IPS-20b (cell line): ENCODE results near the gene SFT2D2.
"Not testable (repeated sequence)": the region's sequence is repeated elsewhere in the genome, so short reads cannot be mapped to it uniquely, and the experiment has no call there.

Source experiments
- H3K27ac ChIP-seq: one replicate; pipeline ENCODE4 v1.5.1; 2013; ENCODE audit warnings: low read length
- H3K27me3 ChIP-seq: 2 replicates; pipeline ENCODE4 v1.6.1; 2013; ENCODE audit warnings: mild to moderate bottlenecking, low read length, inconsistent platforms; ENCODE audit not compliant: insufficient read depth
- H3K36me3 ChIP-seq: 2 replicates; pipeline ENCODE4 v1.6.1; 2013; ENCODE audit warnings: low read depth, mild to moderate bottlenecking, inconsistent platforms, low read length, moderate library complexity; ENCODE audit not compliant: insufficient read depth
- H3K4me1 ChIP-seq: 2 replicates; pipeline ENCODE4 v1.6.1; 2013; ENCODE audit warnings: mild to moderate bottlenecking, control low read depth, inconsistent platforms, low read length, moderate library complexity; ENCODE audit not compliant: insufficient read depth
- H3K4me3 ChIP-seq: 2 replicates; pipeline ENCODE4 v1.5.1; 2013; ENCODE audit warnings: mild to moderate bottlenecking, low read length, inconsistent platforms
- H3K9ac ChIP-seq: 2 replicates; pipeline ENCODE4 v1.6.1; 2013; ENCODE audit warnings: low read depth, mild to moderate bottlenecking, inconsistent platforms, low read length, moderate library complexity
- H3K9me3 ChIP-seq: 2 replicates; pipeline ENCODE4 v1.6.1; 2013; ENCODE audit warnings: mild to moderate bottlenecking, low read depth, low read length, inconsistent platforms; ENCODE audit not compliant: insufficient read depth

Gene SFT2D2

DNA sequence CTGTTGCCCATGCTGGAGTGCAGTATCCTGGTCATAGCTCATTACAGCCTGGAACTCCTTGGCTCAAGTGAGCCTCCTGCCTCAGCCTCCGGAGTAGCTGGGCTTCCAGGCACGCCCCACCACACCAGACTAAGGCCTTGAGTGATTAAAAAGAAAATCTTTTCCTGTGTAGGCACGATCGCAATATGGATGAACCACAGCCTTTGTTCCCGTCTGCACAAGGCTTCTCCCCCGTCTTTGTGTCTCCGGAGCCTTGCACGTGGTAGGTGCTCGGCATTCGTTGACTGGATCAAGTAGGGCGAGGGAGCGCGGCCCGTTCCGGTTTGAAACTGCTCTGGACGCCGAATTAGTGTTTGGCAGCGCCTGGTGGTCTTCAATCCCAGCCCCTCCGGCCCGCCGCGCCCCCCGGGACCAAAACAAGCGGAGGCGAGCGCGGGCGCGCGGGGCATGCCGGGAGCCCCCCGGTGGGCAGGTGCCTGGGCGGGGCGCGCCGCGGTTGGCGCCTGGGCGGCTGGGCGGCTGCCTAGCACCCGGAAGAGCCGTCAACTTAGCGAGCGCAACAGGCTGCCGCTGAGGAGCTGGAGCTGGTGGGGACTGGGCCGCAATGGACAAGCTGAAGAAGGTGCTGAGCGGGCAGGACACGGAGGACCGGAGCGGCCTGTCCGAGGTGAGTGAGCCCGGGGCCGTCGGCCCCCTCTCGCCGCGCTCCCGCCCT lies at the start of gene SFT2D2:
TSS of gene SFT2D2 (plus strand) at position 529 of the 715 bp plus-strand sequence. CDS start at position 605, 76 bp downstream.
- no peaks in the 10 kb centered on the region; the same call in 1 of the 2 replicates for H3K9me3 ChIP-seq
- H3K36me3 ChIP-seq, result peaks cover 3% of the 10 kb centered on the region; the same call in 1 of the 2 replicates

DNA sequence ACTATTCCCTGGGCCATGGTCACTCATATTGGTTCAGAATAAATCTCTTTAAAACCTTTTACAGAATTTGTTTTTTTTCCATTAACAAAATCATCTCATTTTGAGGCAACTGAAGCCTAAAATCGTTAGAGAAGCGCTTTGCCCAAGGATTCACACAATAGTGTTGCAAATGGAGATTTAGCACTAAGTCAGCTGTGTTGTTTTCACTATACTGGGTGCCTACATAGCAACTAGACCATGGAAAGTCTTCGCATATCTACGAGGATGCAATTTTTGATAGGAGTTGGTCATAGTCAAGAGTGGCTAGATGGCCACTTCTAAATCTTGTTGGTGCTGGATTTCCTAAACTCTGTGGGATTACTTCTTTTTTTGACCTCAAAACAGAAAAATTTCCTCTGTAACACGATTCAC lies 47.6 kb upstream of the SFT2D2 start:
- Histone ChIP-seq H3K36me3 (no peaks in the 10 kb centered on the region), H3K4me3 (peak overlapping the region; percentile 95; the same call in 1 of the 2 replicates), H3K27me3 (no peaks in the 10 kb centered on the region), H3K27ac (peak overlapping the region; percentile 41), H3K4me1 (peaks cover 2% of the 10 kb centered on the region; the same call in 1 of the 2 replicates), H3K9me3 (no peaks in the 10 kb centered on the region), H3K9ac (peak overlapping the region; percentile 65; the same call in 1 of the 2 replicates)

More for the DNA sequence above, at the start of gene SFT2D2:
- peaks cover 3% of the 10 kb centered on the region; the same call in 1 of the 2 replicates for H3K27me3 ChIP-seq
- peak within 1 kb of the TSS; percentile 90; the same call in 1 of the 2 replicates for H3K9ac ChIP-seq
- peaks cover 7% of the 10 kb centered on the region; the same call in 1 of the 2 replicates for H3K4me1 ChIP-seq
- peak within 1 kb of the TSS; percentile 81 for H3K4me3 ChIP-seq
- peak within 1 kb of the TSS; percentile 94 for H3K27ac ChIP-seq

DNA sequence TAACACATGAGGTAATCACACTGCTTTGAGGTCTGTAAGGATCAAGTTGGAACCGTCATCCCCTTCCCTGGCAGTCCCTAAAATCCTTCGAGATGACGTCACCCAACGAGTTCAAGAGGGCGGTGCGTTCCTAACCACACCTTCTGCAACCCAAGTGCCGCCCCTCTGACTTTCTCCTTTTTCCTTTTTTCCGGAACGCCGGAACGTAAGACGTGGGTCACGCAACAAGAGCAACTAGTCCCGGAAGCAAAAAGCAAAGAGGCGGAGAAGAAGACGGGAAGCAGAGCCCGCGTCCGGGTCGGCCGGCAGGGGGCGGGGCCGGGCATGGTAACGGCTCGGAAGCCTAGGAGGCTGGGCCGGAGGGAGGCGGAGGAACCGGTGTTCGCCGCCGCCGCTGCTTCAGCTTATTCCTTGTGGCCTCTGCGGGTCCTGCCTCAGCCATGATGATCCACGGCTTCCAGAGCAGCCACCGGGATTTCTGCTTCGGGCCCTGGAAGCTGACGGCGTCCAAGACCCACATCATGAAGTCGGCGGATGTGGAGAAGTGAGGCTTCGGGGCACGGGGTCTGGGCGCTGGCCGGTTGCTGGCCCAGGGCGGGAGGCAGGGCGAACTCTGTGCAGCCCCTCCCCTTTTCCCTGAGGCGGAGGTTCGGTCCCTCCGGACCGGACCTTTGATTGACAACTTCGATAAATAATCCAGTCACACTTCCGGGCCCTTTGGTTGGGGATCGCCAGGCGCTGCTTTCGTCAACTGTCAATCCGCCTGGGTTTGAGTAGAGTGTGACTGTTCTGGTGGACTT lies 47.0 kb upstream of the SFT2D2 start, which contains the start of gene TIPRL:
TSS of gene TIPRL (plus strand) at position 325 of the 800 bp plus-strand sequence. CDS start at position 441, 116 bp downstream.
- H3K9ac ChIP-seq, result peak within 1 kb of the TSS; percentile 87
- peaks cover 2% of the 10 kb centered on the region; the same call in 1 of the 2 replicates for H3K4me1 ChIP-seq
- no peaks in the 10 kb centered on the region for H3K27me3 ChIP-seq
- H3K36me3 ChIP-seq, result no peaks in the 10 kb centered on the region
- no peaks in the 10 kb centered on the region for H3K9me3 ChIP-seq
- peak within 1 kb of the TSS; percentile 95 for H3K4me3 ChIP-seq
- H3K27ac ChIP-seq, result peak within 1 kb of the TSS; percentile 41

DNA sequence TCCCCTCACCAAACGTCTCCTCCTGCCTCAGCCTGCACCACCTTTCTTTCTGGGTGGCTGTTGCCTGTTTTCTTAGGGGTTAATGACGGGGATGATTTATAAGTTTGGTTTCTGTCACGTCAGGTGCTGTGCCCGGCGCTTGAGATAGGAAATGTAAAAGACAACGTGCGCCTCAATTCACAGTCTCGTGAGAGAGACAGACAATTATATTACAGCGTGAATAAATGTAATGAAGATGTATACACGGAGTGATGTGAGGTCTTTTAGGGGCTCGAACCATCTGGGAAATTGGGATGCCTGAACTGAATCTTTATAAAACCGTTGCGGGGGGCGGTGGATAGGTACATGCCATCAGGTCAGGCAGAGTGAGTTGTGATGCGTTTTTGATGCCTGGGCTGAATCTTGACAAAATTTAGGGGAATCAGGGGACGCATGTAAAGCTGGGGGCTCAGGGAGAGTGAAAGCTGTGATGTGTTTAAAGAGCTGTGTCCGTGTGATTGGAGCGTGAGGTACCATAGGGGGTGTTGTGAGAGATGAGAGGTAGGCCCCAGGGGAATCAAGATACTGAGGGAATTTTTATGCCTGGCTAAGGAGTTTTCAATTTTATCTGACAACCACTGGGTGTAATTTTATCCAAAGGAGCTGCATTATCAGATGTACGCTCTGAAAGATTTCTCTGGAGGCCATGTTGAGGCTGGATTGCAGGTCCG lies 46.2 kb upstream of the SFT2D2 start:
- Histone ChIP-seq H3K27ac (no peak overlapping the region), H3K4me1 (peaks cover 2% of the 10 kb centered on the region; the same call in 1 of the 2 replicates), H3K4me3 (peak overlapping the region; percentile 95), H3K9me3 (no peaks in the 10 kb centered on the region), H3K27me3 (no peaks in the 10 kb centered on the region), H3K9ac (peak overlapping the region; percentile 87), H3K36me3 (no peaks in the 10 kb centered on the region)

DNA sequence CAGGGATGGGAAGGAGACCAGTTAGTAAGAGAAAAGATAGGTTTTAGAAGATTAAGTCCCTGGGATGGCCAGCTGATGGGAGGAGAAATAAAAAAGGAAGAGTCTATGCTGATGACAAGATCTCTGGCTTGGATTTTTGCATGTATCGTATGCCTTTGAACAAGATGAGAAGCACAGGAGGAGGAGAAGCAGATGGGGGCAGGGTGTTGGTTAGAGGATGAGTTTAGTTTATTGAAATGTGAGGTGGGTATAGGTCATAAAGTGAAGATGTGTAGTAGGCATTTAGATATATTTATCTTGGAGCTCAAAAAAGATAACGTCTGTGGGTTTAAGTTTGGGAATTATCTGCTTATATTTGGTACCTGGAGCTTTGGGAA lies 45.7 kb upstream of the SFT2D2 start:
- Histone ChIP-seq H3K4me1 (peaks cover 2% of the 10 kb centered on the region; the same call in 1 of the 2 replicates), H3K36me3 (no peaks in the 10 kb centered on the region), H3K9ac (peak overlapping the region; percentile 87), H3K27me3 (no peaks in the 10 kb centered on the region), H3K4me3 (peak overlapping the region; percentile 95), H3K9me3 (no peaks in the 10 kb centered on the region), H3K27ac (no peak overlapping the region)

DNA sequence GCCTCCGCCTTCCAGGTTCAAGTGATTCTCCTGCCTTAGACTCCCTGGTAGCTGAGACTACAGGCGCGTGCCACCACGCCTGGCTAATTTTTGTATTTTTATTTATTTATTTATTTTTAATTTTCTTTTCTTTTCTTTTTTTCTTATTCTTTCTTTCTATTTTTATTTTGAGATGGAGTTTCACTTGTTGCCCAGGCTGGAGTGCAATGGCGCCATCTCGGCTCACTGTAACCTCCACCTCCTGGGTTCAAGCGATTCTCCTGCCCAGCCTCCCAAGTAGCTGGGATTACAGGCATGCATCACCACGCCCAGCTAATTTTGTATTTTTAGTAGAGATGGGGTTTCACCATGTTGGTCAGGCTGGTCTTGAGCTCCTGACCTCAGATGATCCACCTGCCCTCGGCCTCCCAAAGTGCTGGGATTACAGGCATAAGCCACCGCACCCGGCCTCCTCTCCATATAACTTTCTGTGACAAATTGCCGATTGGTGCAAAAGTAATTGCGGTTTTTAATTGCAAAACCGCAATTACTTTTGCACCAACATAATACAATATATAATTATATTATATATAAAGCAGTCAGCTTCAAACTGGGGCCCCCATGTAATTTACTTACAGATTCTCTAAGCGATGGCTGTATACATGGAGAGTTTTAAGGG lies 44.6 kb upstream of the SFT2D2 start:
- H3K9me3 ChIP-seq, H3K4me3 ChIP-seq, H3K27me3 ChIP-seq, H3K27ac ChIP-seq, H3K4me1 ChIP-seq, H3K36me3 ChIP-seq, H3K9ac ChIP-seq: not testable (repeated sequence)

DNA sequence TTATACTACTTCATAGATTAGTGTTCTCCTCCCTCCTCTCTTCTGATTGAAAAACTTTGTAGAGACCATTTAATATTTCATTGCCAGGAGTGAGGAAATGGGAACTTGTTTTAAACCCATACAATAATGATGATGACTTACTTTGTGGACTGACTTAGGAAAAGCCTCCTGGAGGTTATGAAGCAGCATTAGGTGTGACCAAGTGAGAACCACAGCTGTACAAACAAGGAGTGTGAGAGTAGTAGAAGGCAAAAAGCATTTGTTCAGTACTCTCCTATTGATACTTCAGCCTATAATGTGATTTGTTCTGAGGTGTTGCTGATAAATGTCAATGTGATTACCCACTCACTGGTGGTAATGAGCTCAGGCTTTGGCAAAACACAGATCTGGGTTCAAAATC lies 38.6 kb upstream of the SFT2D2 start:
- Histone ChIP-seq H3K4me3 (no peak overlapping the region), H3K36me3 (peaks cover 18% of the 10 kb centered on the region), H3K9ac (no peak overlapping the region), H3K27me3 (no peaks in the 10 kb centered on the region), H3K4me1 (no peaks in the 10 kb centered on the region), H3K27ac (no peak overlapping the region), H3K9me3 (no peaks in the 10 kb centered on the region)

DNA sequence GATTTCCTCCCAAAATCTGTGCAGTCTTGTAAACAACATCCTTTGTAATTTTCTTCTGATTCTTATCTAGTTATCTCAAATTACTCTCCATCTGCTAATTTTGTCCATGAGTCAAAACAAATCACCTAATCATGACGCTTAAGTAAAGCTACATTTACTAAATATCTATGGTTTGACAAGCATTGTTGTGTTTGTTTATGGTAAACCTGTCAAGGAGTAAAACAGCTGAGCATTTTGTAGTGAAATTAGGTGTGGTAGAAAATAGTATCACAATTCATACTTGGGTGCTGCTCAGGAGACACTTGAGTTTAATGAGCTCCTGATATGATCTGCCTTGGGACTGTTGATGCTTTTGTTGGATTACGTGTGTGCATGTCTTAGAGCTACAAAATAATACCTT lies 35.4 kb upstream of the SFT2D2 start:
- no peaks in the 10 kb centered on the region for H3K9me3 ChIP-seq
- no peak overlapping the region for H3K27ac ChIP-seq
- no peak overlapping the region for H3K4me3 ChIP-seq
- H3K4me1 ChIP-seq, result no peaks in the 10 kb centered on the region
- H3K27me3 ChIP-seq, result no peaks in the 10 kb centered on the region
- no peak overlapping the region for H3K9ac ChIP-seq
- peaks cover 28% of the 10 kb centered on the region for H3K36me3 ChIP-seq

DNA sequence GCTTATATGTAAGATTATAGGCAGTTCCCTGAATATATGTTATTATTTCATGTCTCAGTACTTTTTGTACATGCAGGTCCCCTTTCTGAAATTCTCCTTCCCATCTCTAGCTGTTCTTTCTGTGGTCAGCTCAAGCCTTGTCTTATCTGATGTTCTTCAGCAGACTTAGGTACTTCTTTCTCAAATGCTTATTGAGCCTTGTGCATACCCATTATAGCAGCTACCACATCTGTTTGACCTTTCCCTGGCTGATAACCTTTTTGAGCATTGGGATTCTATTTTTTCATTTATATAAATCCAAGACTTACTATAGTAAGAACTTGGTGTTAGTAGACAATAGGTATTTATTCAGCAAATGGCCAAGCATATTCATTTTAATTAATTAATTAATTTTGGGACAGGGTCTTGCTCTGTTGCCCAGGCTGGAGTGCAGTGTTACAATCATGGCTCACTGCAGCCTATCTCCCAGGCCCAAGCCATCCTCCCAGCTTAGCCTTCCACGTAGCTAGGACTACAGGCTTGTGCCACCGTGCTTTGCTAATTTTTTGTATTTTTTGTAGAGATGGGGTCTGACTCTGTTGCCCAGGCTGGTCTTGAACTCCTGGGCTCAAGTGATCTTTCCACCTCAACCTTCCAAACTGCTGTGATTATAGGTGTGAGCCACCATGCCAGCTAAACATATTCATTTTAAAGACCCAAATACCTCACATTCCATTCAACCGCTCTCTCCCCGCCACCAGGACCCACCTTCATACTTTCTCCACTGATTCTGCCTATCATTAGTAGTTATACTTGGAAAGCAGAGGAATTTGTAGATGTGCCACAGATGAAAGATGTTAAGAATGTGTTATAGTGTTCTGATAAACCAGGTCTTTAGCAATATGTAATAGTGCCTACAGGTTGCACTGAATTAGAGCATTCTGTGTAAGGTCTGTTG lies 30.3 kb upstream of the SFT2D2 start:
- Histone ChIP-seq H3K9me3 (no peaks in the 10 kb centered on the region), H3K4me1 (no peaks in the 10 kb centered on the region), H3K27ac (no peak overlapping the region), H3K4me3 (no peak overlapping the region), H3K36me3 (peaks cover 49% of the 10 kb centered on the region), H3K9ac (no peak overlapping the region), H3K27me3 (no peaks in the 10 kb centered on the region)

DNA sequence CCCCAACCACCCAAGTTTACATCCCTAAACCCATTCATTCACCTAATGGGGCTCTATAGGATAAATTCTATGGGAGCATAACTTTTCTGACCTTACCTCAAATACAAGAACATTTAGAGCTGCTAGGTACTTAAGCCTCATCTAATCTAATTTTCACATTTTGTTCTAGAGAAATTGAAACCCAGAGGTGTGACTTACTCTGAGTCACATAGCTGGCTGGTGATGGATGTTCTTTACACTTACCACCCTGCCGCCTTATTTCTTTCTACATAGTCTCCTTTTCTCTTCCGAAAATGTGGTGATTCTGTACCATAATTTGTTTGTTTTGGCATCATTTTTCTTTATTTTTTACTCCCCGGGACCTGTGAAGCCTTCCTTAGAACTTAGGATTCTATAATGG lies 26.7 kb upstream of the SFT2D2 start:
- Histone ChIP-seq H3K27ac (no peak overlapping the region), H3K4me1 (no peaks in the 10 kb centered on the region), H3K4me3 (no peak overlapping the region), H3K9me3 (no peaks in the 10 kb centered on the region), H3K36me3 (peaks cover 34% of the 10 kb centered on the region), H3K9ac (no peak overlapping the region), H3K27me3 (no peaks in the 10 kb centered on the region)
